ENCODE measurements around the gene TMEM86B. TPM values are rescaled to one million over a fixed set of nuclear protein-coding genes. Genes with fewer than 3 reads are reported as not detected.

Gene TMEM86B
- total RNA-seq, 1 donor from 2014 or later: 7.6 TPM

DNA sequence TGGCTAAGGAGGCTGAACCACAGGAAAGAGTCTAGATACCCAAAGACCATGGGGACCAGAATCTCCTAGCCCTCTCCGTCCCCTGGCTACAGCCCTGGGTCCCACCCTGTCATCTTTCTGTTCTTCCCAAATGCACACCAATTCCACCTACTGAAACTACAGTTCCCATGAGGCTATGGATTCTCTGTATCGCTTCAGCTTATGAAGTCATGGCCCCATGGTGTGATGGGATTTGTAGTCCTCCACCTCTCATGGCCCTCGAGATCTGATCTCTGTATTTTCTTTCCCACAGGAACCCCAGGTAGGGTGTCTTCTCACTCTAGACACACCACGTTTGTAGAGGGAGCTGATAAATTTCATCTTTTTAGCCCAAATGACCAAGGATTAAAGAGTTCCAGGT is 31.0 kb downstream of the TMEM86B start:
- no peak for DNase-seq
- no peaks in the 10 kb centered on the region for H3K36me3 Mint-ChIP-seq (ENCODE audit: unreplicated experiment)
- H3K27me3 Mint-ChIP-seq (ENCODE audit: unreplicated experiment): peaks cover 13% of the 10 kb centered on the region

GRCh38 chr19:55196803-55197202 is 31.8 kb downstream of the TMEM86B start:
- Mint-ChIP-seq H3K27me3 (ENCODE audit: unreplicated experiment) (peaks cover 12% of the 10 kb centered on the region), H3K9me3 (ENCODE audit: unreplicated experiment) (no peaks in the 10 kb centered on the region), H3K27ac (ENCODE audit: unreplicated experiment) (no peak overlapping the region), H3K36me3 (ENCODE audit: unreplicated experiment) (no peaks in the 10 kb centered on the region), H3K4me1 (ENCODE audit: low read depth, unreplicated experiment) (peaks cover 1% of the 10 kb centered on the region), H3K4me3 (ENCODE audit: unreplicated experiment) (no peak overlapping the region)
- no peak for TF ChIP-seq CTCF (IDR thresholded peaks at IDR 0.05; ENCODE audit: partially characterized antibody, unreplicated experiment)
- DNase-seq: no peak

More for the DNA sequence above, 31.0 kb downstream of the TMEM86B start:
- Mint-ChIP-seq H3K4me1 (ENCODE audit: low read depth, unreplicated experiment) (peaks cover 1% of the 10 kb centered on the region), H3K27ac (ENCODE audit: unreplicated experiment) (no peak overlapping the region), H3K9me3 (ENCODE audit: unreplicated experiment) (no peaks in the 10 kb centered on the region), H3K4me3 (ENCODE audit: unreplicated experiment) (no peak overlapping the region)
- no peak for TF ChIP-seq CTCF (IDR thresholded peaks at IDR 0.05; ENCODE audit: partially characterized antibody, unreplicated experiment)

- peaks cover 1% of the 10 kb centered on the region for H3K9me3 Mint-ChIP-seq (ENCODE audit: unreplicated experiment)
- no peak overlapping the region for H3K4me3 Mint-ChIP-seq (ENCODE audit: unreplicated experiment)
- H3K4me1 Mint-ChIP-seq (ENCODE audit: low read depth, unreplicated experiment): no peaks in the 10 kb centered on the region
- H3K27me3 Mint-ChIP-seq (ENCODE audit: unreplicated experiment): peaks cover 11% of the 10 kb centered on the region
- no peak overlapping the region for H3K27ac Mint-ChIP-seq (ENCODE audit: unreplicated experiment)
- no peak for DNase-seq
- no peak for TF ChIP-seq CTCF (IDR thresholded peaks at IDR 0.05; ENCODE audit: partially characterized antibody, unreplicated experiment)
- H3K36me3 Mint-ChIP-seq (ENCODE audit: unreplicated experiment): no peaks in the 10 kb centered on the region
Observed at GRCh38 chr19:55193481-55193880, 35.1 kb downstream of the TMEM86B start.

- no peak for TF ChIP-seq CTCF (IDR thresholded peaks at IDR 0.05; ENCODE audit: partially characterized antibody, unreplicated experiment)
- H3K36me3 Mint-ChIP-seq (ENCODE audit: unreplicated experiment): no peaks in the 10 kb centered on the region
- H3K27me3 Mint-ChIP-seq (ENCODE audit: unreplicated experiment): peaks cover 4% of the 10 kb centered on the region
- H3K27ac Mint-ChIP-seq (ENCODE audit: unreplicated experiment): no peak overlapping the region
- no peaks in the 10 kb centered on the region for H3K4me1 Mint-ChIP-seq (ENCODE audit: low read depth, unreplicated experiment)
- DNase-seq: no peak
- H3K4me3 Mint-ChIP-seq (ENCODE audit: unreplicated experiment): peak overlapping the region; percentile 52
- peaks cover 2% of the 10 kb centered on the region for H3K9me3 Mint-ChIP-seq (ENCODE audit: unreplicated experiment)
Observed at GRCh38 chr19:55189403-55189835, 39.1 kb downstream of the TMEM86B start.

GRCh38 chr19:55188625-55189024 is 39.9 kb downstream of the TMEM86B start:
- Mint-ChIP-seq H3K27ac (ENCODE audit: unreplicated experiment) (no peak overlapping the region), H3K36me3 (ENCODE audit: unreplicated experiment) (no peaks in the 10 kb centered on the region), H3K9me3 (ENCODE audit: unreplicated experiment) (peaks cover 2% of the 10 kb centered on the region), H3K4me3 (ENCODE audit: unreplicated experiment) (no peak overlapping the region), H3K27me3 (ENCODE audit: unreplicated experiment) (peaks cover 4% of the 10 kb centered on the region), H3K4me1 (ENCODE audit: low read depth, unreplicated experiment) (no peaks in the 10 kb centered on the region)
- TF ChIP-seq CTCF (IDR thresholded peaks at IDR 0.05; ENCODE audit: partially characterized antibody, unreplicated experiment): no peak
- no peak for DNase-seq
